Measurements from ENCODE around the gene CACNA1B.
"Not testable (repeated sequence)": the region's sequence is repeated elsewhere in the genome, so short reads cannot be mapped to it uniquely, and the experiment has no call there.

Gene CACNA1B

GRCh38 chr9:137865581-137866145 lies 11.9 kb upstream of the CACNA1B start:
- no peak for DNase-seq (ENCODE audit: low read depth in 2 of 2)

GRCh38 chr9:137866226-137867141 lies 11.1 kb upstream of the CACNA1B start:
- no peak for DNase-seq (ENCODE audit: low read depth in 2 of 2)

DNA sequence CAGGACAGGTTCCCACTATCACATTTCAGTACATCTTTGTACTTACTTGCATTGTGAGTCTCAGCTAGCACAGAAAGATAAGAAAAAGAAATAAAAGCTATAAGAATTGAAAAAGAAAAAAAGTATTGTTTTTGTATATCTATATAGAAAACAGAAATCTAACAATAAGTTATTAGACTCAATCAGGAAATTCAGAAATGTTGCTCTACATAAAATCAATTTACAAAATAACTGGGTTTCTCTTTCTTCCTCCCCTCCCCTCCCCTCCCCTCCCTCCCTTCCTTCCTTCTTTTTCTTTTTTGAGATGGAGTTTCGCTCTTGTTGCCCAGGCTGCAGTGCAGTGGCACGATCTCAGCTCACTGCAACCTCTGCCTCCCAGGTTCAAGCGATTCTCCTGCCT lies 7.2 kb upstream of the CACNA1B start:
- DNase-seq (ENCODE audit: low read depth in 2 of 2): no peak

DNA sequence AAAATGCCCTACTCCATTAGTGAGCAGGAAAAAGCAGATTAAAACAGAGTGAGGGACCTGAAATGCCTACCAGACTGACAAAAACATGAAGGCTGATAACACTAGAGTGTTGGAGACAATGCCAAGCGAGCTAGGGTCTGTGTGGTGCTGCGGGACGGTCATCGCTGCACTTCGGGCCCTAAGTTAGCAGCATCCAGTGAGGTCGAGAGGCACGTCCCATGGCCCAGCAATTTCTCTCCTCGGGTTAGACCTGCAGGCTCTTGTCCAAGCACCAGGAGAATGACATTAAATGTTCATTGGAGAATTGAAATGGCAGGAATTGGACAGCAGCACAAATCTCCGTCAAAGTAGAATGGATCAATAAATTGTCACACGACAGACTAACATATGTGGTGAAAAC lies 5.3 kb upstream of the CACNA1B start:
- DNase-seq (ENCODE audit: low read depth in 2 of 2): no peak

GRCh38 chr9:137873408-137873807 lies 4.2 kb upstream of the CACNA1B start:
- no peak for DNase-seq (ENCODE audit: low read depth in 2 of 2)

GRCh38 chr9:137873858-137874362 lies 3.7 kb upstream of the CACNA1B start:
- no peak for DNase-seq (ENCODE audit: low read depth in 2 of 2)

- no peak for DNase-seq (ENCODE audit: low read depth in 2 of 2)
These were observed 2.2 kb upstream of the CACNA1B start for GRCh38 chr9:137875354-137875753.

DNA sequence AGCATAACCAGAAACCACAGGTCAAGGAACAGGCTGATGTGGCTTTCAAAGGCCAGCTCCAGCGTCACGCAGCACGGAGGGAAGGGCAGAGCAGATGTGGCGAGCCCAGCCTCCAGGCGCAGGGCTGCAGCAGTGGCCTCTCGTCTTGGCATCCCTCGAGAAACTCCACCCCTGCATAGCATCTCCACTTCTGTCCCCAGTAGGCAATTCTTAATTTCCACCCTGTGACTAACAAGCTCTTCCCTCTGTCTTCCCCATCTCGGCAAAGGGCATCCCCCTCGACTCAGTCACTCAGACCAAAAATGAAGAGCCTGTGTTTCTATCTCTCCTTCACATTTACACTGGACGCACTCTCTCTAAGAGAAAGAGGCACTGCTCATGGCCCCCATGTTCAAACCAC lies 1.7 kb upstream of the CACNA1B start:
- no peak for DNase-seq (ENCODE audit: low read depth in 2 of 2)

- no peak for DNase-seq (ENCODE audit: low read depth in 2 of 2)
These were observed 1.3 kb upstream of the CACNA1B start for GRCh38 chr9:137876269-137876668.

DNA sequence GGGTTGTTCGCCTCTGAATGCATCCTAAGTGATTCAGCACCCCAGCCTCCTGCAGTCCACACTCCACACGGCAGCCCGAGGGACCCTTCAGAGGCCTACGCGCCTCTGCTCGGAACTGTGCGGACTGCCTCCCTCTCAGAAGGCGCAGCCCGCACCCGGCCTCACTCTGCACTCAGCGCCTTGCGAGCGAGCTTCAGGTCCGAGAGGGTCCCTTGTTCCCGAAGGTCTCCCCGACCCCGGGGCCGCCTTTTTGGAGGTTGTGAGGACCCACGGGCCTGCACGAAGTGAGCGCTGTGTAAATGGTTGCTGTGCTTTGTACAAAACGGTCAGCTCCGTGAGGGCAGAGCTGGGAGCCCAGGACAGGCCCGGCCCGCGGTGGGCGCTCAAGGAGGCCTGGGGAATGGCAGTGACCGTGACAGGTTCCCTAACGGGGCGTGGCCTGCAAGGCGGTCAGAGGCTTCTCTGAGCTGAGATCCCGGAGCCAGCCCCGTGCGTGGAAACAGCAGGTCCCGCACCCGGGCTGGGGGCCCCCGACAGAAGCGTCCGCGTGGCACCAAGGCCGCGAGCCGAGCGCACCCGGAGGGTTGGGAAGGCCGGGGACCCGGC lies 698 bp upstream of the CACNA1B start:
- DNase-seq (ENCODE audit: low read depth in 2 of 2): no peak

- peak in 1 of 2 donors; percentile 19 for DNase-seq (ENCODE audit: low read depth in 2 of 2)
These were observed 762 bp downstream of the CACNA1B start for GRCh38 chr9:137878146-137878941.

- DNase-seq (ENCODE audit: low read depth in 2 of 2): no peak
These were observed 1.5 kb downstream of the CACNA1B start for GRCh38 chr9:137879052-137879451.

- no peak for DNase-seq (ENCODE audit: low read depth in 2 of 2)
These were observed 2.1 kb downstream of the CACNA1B start for GRCh38 chr9:137879566-137880150.

- no peak for DNase-seq (ENCODE audit: low read depth in 2 of 2)
These were observed 2.8 kb downstream of the CACNA1B start for GRCh38 chr9:137880160-137880975.

DNA sequence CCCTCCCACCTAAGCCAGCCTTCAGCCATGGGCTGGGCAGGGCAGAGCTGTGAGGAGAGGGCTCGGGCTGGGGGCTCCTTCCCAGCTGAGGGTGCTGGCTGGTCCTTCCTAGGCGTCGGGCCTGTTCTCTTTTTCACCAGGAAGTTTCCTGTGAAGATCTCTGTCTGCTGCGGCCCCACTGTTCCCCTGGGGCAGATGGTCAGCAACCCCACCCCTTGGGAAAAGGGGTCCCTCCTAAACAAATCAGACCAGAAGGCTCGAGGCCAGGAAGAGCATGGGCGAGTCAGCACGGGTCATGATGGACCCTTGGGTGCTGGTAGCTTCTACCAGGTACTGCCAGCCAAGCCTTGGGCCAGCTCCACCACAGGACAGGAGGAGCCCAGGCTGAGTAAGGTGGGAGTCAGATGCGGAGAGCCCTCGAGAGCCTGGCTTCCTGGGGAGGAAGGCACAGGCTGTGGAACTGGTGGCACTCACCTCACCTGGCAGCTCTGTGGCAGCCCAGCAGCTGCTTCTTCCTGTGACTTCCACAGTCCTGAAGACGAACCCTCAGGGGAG lies 3.5 kb downstream of the CACNA1B start:
- no peak for DNase-seq (ENCODE audit: low read depth in 2 of 2)

DNA sequence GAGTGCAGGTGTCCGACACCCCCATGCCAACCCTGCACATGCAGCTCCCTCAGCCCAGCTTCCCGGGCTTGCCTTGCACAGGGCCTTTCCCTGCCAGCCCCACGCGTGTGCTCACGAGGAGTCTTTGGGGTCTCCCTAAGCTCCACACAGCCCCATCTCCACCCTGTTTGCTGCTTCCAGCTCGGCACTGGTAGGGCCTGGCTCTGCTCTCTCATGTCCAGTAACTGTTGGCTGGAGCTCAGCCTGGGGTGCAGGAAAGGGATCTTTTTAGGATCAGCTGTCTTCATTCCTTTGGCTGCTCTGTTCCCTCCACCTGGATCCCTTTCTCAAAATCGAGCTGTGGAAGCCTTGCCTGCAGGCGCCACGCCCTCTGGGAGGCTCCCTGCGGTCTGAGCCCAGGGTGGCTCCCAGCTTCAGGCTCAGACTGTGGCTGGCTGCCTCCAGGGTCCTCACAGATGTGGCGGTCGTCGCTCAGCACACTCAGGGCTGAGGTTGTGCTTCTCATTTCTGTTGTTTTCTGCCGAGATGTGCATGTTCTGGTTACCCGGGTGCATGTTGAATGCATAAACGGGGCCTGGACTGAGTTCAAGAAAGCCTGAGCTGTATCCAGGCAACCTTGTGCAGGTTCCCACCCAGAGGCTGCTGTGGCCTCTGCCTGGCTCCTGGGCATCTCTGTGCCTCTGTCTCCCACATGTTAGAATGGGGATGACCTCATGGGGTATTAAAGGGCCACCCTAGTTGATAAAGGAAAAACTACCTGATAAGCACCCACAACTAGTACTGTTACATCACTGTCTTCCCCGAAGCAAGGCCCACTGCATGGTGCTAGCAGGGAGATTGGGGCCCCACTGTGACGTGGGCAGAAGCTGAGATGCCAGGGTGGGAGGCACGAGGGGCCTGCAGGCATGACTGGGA lies 4.3 kb downstream of the CACNA1B start:
- no peak for DNase-seq (ENCODE audit: low read depth in 2 of 2)

DNA sequence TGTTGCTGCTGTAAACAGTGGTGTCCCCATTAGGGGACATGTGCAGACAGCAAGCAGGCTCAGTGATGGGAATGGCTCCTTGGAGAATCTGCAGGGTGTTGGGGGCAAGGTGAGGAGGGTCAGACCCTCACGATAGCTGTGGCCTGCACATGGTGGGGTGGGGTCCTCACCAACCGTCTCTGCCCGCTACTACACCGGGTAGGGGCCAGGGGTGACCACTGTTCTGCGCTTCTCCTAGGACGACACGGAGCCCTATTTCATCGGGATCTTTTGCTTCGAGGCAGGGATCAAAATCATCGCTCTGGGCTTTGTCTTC lies 4.9 kb downstream of the CACNA1B start:
- no peak for DNase-seq (ENCODE audit: low read depth in 2 of 2)

DNA sequence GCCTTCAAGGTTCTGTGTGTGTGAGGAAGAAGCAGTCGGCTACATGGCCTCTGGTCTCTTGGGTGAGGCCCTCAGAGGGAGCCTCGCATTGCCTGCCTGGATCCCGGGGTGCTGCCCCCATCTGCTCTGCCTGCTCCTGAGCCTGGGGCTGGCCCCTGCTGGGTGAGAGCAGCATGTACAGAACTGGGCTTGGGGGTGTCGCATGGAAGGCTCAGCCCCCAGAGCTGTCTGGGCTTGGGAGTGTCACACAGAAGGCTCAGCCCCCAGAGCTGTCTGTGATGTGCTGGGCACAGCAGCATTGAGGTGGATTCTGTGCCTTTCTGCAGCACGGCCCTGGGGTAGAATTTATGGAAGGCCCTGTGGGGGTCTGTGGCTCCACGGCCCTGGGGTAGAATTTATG lies 6.4 kb downstream of the CACNA1B start:
- DNase-seq (ENCODE audit: low read depth in 2 of 2): not testable (repeated sequence)

GRCh38 chr9:137884547-137884946 lies 7.0 kb downstream of the CACNA1B start:
- not testable (repeated sequence) for DNase-seq (ENCODE audit: low read depth in 2 of 2)

Data from stimulated activated CD4-positive, alpha-beta T cell treated with anti-CD3 and anti-CD28 coated beads, Interleukin-1b, Interleukin-23, amount 100 ng/mL, for 4 hours (primary cell).